Stimulated activated CD4-positive, alpha-beta T cell treated with anti-CD3 and anti-CD28 coated beads, Interleukin-2, amount 100 ng/mL, for 48 hours (primary cell): ENCODE measurements around the gene TMPRSS3.
A peak's percentile ranks its signal among the peaks of the same experiment; 100 is the strongest.

Source experiments
- DNase-seq, 2 donors: peaks; one replicate each; pipeline ENCODE4 v3.0.0-alpha.2; 2020

TMPRSS3 gene

GRCh38 chr21:42347601-42348327 lies 48.1 kb downstream of the TMPRSS3 start:
- DNase-seq = no peak

- DNase-seq = no peak
These were observed 48.8 kb downstream of the TMPRSS3 start for GRCh38 chr21:42346866-42347600.

- no peak for DNase-seq
These were observed 49.4 kb downstream of the TMPRSS3 start for GRCh38 chr21:42346441-42346840.

- no peak for DNase-seq
These were observed 51.2 kb downstream of the TMPRSS3 start for GRCh38 chr21:42344631-42345030.

GRCh38 chr21:42343963-42344510 lies 51.8 kb downstream of the TMPRSS3 start:
- no peak for DNase-seq

- no peak for DNase-seq
These were observed 52.3 kb downstream of the TMPRSS3 start for GRCh38 chr21:42343556-42343955.

- no peak for DNase-seq
These were observed 52.8 kb downstream of the TMPRSS3 start for GRCh38 chr21:42343101-42343500.

GRCh38 chr21:42341776-42342542 lies 53.9 kb downstream of the TMPRSS3 start:
- DNase-seq = no peak

- no peak for DNase-seq
These were observed 55.4 kb downstream of the TMPRSS3 start for GRCh38 chr21:42340187-42341050.

GRCh38 chr21:42338729-42339715 lies 56.8 kb downstream of the TMPRSS3 start:
- no peak for DNase-seq

GRCh38 chr21:42337830-42338728 lies 57.8 kb downstream of the TMPRSS3 start:
- DNase-seq = peak; percentile 79 to 82

- no peak for DNase-seq
These were observed 58.6 kb downstream of the TMPRSS3 start for GRCh38 chr21:42337276-42337675.

- no peak for DNase-seq
These were observed 59.8 kb downstream of the TMPRSS3 start for GRCh38 chr21:42336054-42336453.

- no peak for DNase-seq
These were observed 63.1 kb downstream of the TMPRSS3 start for GRCh38 chr21:42332557-42333317.

GRCh38 chr21:42331660-42332059 lies 64.2 kb downstream of the TMPRSS3 start:
- DNase-seq = no peak

- no peak for DNase-seq
These were observed 65.2 kb downstream of the TMPRSS3 start for GRCh38 chr21:42330380-42331371.

GRCh38 chr21:42324896-42325295 lies 71.0 kb downstream of the TMPRSS3 start:
- no peak for DNase-seq
